Measurements from ENCODE around the gene B3GALT4.

DNA sequence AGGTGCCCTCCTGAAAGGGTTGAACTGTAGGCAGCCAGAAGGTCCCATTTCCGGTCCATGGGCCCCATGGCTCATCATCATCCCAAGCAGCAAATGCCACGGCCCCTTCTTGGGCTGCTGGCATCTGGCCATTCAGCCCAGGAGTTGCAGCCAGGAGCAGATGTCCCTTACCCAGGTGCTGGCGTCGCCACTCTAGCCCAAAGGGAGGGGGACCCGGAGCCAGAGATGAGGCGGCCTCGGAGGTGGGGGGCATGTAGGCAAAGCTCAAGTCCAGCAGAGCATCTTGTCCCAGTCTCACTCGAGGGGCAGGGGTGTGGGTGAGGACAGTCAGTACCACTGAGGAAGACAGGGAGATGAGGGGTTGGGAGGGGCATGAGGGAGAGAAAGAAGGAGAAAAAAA, 28.1 kb downstream of the B3GALT4 start:
- TF ChIP-seq, protein P1, sequence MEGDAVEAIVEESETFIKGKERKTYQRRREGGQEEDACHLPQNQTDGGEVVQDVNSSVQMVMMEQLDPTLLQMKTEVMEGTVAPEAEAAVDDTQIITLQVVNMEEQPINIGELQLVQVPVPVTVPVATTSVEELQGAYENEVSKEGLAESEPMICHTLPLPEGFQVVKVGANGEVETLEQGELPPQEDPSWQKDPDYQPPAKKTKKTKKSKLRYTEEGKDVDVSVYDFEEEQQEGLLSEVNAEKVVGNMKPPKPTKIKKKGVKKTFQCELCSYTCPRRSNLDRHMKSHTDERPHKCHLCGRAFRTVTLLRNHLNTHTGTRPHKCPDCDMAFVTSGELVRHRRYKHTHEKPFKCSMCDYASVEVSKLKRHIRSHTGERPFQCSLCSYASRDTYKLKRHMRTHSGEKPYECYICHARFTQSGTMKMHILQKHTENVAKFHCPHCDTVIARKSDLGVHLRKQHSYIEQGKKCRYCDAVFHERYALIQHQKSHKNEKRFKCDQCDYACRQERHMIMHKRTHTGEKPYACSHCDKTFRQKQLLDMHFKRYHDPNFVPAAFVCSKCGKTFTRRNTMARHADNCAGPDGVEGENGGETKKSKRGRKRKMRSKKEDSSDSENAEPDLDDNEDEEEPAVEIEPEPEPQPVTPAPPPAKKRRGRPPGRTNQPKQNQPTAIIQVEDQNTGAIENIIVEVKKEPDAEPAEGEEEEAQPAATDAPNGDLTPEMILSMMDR (IDR thresholded peaks at IDR 0.05; ENCODE audit: low read length), result no peak
- TF ChIP-seq EZH2 (IDR thresholded peaks at IDR 0.05; ENCODE audit: borderline replicate concordance, low read length), result no peak
